22Rv1 (cell line): ENCODE results near the gene GREB1.

Experiments
- CTCF ChIP-seq: fragments of 450-650 bp; IDR thresholded peaks from 2 replicates; pipeline ENCODE4 v1.5.1; 2017; ENCODE audit warnings: mild to moderate bottlenecking
- ZFX ChIP-seq: fragments of 450-650 bp; IDR thresholded peaks from 2 replicates; pipeline ENCODE4 v1.6.1; 2017; ENCODE audit warnings: antibody characterized with exemption, borderline replicate concordance

DNA sequence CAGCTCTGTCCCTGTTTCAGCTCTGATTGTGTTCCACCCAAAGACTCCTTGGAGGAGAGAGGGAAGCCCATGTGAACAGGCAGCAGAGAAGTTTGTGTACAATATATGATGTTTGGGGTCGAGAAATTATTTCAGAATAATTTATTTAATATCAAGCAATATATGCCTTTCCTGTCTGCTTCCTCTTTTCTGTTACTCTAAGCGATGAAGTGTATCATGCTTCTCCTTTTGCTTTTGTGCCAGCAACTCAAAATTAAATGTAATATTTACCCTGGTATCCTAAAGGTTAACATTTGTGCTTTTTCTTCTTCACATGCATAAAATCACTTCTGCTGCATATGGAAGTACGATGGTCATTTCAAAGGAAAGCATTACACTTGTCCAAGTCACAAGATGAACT lies 138.6 kb downstream of the GREB1 start:
- TF ChIP-seq CTCF, result no peak
- no peak for TF ChIP-seq ZFX
